ENCODE results near the gene SPINK2.

GRCh38 chr4:56840559-56840958 is 19.1 kb upstream of the SPINK2 start:
- TF ChIP-seq MAX (IDR thresholded peaks at IDR 0.05), result no peak
- TF ChIP-seq YY1 (IDR thresholded peaks at IDR 0.05; ENCODE audit: low read depth), result no peak
- TF ChIP-seq EGR1 (IDR thresholded peaks at IDR 0.05), result no peak
- TF ChIP-seq TEAD4 (IDR thresholded peaks at IDR 0.05), result no peak
- TF ChIP-seq CEBPB (IDR thresholded peaks at IDR 0.05), result no peak
- no peak for TF ChIP-seq REST (IDR thresholded peaks at IDR 0.05; ENCODE audit: low read depth)
- TF ChIP-seq FOXM1 (IDR thresholded peaks at IDR 0.05; ENCODE audit: borderline replicate concordance, low read depth), result no peak
- TF ChIP-seq EP300 (IDR thresholded peaks at IDR 0.05; ENCODE audit: borderline replicate concordance), result no peak
